Measurements from ENCODE around the gene HARS1.
A peak's percentile ranks its signal among the peaks of the same experiment; 100 is the strongest.
"Not testable (repeated sequence)": the region's sequence is repeated elsewhere in the genome, so short reads cannot be mapped to it uniquely, and the experiment has no call there.

Gene HARS1

DNA sequence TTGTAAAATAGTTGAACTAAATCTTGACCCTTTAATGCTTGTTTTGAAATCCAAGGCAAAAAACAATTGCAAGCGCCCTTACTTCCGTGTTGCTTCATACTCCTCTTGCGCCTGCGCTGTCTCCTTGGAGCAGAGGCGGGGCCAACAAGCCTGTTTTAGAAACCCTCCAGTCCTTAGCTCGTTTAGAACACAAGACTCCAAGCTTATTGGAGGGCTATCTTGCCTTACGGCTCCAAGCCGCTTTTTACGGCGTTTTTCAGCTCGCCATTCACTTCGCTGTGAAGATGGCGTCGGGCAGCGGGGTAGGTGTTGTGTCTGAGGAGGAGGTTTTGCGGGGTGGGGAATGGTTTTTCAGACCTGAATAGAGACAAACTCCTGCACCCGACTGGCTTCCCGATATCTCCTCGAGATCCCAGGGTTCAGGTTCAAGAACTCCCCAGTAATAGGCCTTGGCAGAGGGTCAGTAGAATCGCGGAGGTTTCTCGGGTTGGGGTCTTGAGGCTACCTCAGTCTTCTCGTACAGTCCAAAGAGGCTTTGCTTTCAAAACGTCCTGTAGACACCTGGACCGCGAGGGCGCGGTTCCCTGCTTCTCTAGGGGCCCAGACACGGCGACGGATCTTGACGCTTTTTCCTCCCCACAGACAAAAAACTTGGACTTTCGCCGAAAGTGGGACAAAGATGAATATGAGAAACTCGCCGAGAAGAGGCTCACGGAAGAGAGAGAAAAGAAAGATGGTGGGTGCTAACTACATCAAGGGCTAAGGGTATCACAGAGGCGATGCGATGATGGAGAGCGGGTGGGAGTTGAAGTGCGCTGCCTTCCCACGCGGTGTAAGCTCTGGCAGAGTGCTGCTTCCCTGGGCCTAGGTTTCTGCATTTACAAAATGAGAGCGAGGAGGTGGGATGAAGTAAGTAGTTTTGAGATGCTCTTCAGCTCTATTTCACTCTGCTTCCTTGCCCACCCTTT lies 9.3 kb upstream of the HARS1 start, which contains the start of gene ZMAT2:
Gene ZMAT2 (plus strand): TSS at position 271 of the 968 bp plus-strand sequence. CDS start 14 bp downstream, at position 285.
- DNase-seq, result peak; percentile 97 to 99
- TF ChIP-seq GATA1 (IDR thresholded peaks at IDR 0.05; ENCODE audit: low read depth, low read length) (no peak), POLR2A (IDR thresholded peaks at IDR 0.05; ENCODE audit: low read length) (peak; percentile 95)

DNA sequence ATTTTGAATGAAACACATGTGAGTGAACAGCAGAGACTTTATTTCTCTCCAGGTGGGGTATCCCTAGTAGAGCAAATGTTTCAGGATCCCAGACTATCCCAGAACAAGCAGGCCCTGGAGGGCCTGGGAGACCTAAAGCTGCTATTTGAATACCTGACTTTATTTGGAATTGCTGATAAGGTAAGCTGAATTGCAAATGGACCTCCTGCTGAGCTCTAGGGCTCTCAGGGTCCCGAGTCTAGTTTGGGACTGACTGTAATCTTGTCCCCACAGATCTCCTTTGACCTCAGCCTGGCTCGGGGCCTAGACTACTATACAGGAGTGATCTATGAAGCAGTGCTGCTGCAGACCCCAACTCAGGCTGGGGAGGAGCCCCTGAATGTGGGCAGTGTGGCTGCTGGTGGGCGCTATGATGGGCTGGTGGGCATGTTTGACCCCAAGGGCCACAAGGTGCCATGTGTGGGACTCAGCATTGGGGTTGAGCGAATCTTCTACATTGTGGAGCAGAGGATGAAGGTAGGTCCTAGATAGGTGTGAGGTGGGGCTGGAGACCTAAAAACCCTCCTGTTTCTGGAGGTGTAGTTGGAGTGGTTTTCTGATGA lies 5.8 kb upstream of the HARS1 start:
- TF ChIP-seq POLR2A (IDR thresholded peaks at IDR 0.05; ENCODE audit: low read length) (no peak), GATA1 (IDR thresholded peaks at IDR 0.05; ENCODE audit: low read depth, low read length) (no peak)
- no peak for DNase-seq

DNA sequence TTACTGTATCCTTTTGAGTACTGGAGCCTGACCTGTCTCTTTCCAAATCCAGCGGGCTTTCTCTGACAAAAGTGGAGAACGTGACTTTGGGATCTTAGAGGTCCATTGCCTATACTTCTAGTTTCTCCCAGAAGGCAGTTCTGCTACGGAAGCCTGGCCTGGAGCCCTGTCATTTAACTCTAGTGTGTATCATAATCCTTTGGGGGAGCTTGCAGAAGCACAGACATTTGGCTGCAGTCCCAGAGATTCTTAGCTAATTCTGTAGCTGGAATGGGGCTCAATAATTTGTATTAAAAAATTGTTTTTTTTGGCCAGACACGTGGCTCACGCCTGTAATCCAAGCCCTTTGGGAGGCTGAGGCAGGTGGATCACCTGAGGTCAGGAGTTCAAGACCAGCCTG lies 3.1 kb upstream of the HARS1 start:
- DNase-seq, result no peak

DNA sequence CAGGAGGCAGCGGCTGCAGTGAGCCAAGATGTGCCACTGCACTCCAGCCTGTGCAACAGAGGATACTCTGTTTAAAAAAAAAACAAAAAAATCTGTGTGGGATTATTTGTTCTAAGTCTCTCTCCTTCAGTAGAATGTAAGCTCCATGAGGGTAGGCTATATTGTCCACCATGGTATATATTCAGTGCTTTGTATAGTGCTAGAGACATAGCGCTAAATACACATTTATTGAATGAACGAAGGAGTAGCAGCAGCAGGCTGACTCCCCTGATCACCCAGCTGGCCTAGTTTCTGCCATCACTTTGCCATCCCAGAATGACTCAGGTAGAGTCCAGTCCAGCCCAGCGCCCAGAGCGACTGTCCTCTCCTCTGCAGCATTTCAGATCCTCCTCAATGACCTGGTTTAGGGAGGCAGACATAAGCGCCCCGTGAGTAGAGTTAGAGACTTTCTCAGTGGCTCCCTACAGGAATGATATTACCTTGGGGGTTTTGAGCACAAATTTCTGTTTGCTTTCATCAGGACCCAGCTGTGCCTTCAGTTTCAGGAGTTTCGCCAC lies 716 bp downstream of the HARS1 start:
- DNase-seq, result peak in 1 of 2 experiments; percentile 52
- TF ChIP-seq POLR2A (IDR thresholded peaks at IDR 0.05; ENCODE audit: low read length) (no peak), GATA1 (IDR thresholded peaks at IDR 0.05; ENCODE audit: low read depth, low read length) (no peak)

More for the DNA sequence above, 3.1 kb upstream of the HARS1 start:
- TF ChIP-seq GATA1 (IDR thresholded peaks at IDR 0.05; ENCODE audit: low read depth, low read length), result no peak
- TF ChIP-seq POLR2A (IDR thresholded peaks at IDR 0.05; ENCODE audit: low read length), result no peak

DNA sequence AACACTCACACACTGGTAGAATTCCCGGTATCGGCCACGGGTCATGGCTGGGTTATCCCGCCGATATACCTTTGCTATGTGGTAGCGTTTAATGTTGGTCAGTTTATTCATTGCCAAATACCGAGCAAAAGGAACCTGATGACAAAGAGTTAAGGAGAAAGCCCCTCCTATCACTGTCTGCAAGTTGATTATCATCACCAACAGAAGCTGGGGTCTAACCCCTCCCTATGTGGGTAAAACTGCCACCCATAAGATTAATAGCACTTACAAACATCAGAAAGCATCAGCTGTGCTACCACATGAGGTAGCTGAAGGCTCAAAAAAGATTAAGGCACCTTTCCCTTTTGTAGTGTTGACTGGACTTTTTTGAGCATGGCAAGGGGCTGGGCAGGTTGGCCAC lies 12.2 kb downstream of the HARS1 start:
- peak; percentile 81 to 97 for DNase-seq
- TF ChIP-seq GATA1 (IDR thresholded peaks at IDR 0.05; ENCODE audit: low read depth, low read length) (no peak), POLR2A (IDR thresholded peaks at IDR 0.05; ENCODE audit: low read length) (peak; percentile 33)

DNA sequence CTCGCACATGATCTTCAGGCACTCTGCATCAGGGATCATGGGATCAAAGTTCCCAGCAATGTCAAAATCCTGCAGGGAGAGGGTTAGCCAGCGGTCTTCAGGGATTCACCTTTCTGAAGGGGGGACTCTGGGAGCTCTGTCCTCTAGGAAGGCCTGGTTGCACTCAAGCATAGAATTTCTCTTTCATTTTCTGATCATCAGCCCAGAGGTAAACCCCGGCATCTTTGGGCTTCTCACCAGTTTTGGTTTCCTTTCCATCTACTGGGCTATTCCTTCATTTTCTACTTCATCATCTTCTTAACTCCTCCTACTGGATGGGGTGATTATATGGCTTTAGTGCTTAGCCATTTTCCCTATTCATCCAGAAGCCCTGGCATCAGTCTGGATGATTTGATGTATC lies 13.2 kb downstream of the HARS1 start:
- TF ChIP-seq GATA1 (IDR thresholded peaks at IDR 0.05; ENCODE audit: low read depth, low read length) (no peak), POLR2A (IDR thresholded peaks at IDR 0.05; ENCODE audit: low read length) (no peak)
- DNase-seq, result no peak

DNA sequence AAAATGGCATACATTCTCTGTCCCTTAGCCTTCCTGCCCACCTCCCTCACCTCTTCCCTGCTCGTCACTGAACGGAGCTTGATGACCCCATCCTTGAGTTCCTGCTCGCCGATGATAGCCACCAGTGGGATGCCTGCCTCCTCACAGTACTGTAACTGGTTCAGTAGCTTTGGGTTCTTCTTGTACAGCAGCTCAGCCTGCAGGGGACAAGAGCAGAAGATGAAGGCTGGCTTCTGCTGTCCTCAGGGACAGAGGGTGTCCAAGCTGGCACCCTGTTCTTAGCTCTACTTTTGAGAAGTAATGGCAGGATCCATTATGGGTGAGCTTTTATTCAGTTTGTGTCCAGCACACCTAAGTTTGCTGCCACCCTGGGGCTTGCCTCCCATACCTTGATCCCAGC lies 16.5 kb downstream of the HARS1 start:
- no peak for DNase-seq
- no peak for TF ChIP-seq GATA1 (IDR thresholded peaks at IDR 0.05; ENCODE audit: low read depth, low read length)
- no peak for TF ChIP-seq POLR2A (IDR thresholded peaks at IDR 0.05; ENCODE audit: low read length)

DNA sequence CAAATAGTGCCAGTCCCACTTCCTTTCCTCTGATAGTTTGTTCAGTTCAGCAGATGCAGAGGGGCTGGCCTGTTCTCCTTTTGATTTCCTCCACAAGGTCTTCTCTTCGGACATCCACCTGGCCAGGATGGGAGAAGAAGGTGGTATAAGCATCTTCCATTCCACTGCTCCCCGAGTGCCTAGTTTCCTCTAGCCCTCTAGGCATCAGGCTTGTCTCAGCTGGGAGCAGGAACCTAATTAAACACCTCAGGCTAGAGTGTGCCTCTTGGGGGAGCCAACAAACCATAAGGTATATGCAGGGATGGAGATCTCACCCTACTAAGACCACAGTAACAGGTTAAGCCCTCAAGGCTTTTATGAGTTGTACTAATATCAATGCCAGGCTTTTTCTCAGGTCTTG lies 17.0 kb downstream of the HARS1 start:
- DNase-seq, result no peak
- TF ChIP-seq GATA1 (IDR thresholded peaks at IDR 0.05; ENCODE audit: low read depth, low read length) (no peak), POLR2A (IDR thresholded peaks at IDR 0.05; ENCODE audit: low read length) (no peak)

DNA sequence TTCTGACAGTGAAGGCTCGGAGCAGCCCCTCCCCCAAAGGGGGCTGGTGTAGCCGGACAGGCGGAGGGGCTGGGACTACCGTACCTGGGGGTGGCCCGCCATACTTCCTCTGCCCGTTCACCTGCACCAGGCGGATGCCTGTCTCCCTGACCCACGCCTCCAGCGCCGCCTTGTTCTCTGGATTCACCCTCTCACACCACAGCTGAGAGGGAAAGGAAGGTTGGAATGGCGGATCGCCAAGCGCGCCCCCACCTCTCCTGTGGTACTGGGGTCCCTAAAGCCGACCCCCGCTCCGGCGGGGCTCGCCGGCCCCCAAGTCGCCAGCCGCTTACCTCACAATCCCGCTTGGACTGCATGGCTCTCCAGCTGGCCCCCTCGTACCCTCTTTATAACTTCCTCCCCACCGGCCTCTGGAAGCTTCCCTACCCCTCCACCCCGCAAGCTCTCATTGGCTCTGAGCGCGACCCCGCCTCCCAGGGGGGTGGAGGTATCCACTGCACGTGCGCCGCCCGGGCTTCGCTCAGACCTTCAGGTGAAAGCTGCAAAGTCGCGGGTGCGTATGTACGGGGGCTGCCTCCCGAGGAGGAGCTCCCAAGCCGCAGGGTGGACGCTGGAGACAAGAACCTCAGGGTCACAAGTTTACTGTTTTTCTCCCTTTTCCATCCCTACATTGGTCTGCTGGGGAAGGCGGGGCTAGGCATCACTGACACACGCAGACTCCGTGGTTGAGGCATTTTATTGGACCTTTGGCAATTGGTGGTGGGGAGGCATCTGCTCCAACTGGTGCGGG lies 17.8 kb downstream of the HARS1 start, which contains the start of gene DND1:
Gene DND1 (minus strand): TSS at position 390 of the 790 bp plus-strand sequence. CDS start 34 bp downstream, at position 356.
- TF ChIP-seq GATA1 (IDR thresholded peaks at IDR 0.05; ENCODE audit: low read depth, low read length) (no peak), POLR2A (IDR thresholded peaks at IDR 0.05; ENCODE audit: low read length) (no peak)
- DNase-seq, result no peak

DNA sequence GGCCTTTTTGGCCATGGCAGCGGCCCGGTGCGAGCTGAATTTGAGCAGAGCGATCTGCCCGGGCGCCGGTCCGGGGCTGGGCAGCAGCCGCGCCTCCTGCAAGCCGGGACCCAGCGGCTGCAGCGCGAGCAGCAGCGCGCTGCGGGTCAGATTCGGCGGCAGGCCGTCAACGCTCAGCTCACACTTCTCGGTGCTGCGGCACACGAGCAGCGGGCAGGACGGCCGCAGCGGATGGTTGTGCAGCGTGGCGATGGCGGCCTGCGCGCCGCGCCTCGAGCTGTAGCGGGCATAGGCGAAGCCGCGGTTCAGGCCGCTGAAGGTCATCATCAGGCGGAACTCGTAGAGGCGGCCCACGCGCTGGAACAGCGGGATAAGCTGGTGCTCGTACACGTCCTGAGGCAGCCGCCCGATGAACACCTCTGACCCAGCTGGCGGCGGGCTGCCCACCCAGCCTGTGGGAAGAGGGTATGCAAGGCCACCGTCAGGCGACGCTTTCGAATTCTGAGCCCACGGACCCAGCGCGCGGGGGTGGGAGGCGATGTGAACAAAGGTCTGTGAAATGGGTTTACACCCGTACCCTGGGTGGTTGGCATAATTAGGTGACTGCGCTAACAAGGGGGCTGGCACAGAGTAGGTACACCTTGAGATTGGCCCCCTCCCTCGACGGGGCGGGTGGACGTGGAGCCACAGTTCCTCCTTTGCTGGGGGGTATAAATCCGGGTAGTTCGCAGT lies 18.5 kb downstream of the HARS1 start:
- TF ChIP-seq GATA1 (IDR thresholded peaks at IDR 0.05; ENCODE audit: low read depth, low read length) (no peak), POLR2A (IDR thresholded peaks at IDR 0.05; ENCODE audit: low read length) (no peak)
- DNase-seq, result no peak

DNA sequence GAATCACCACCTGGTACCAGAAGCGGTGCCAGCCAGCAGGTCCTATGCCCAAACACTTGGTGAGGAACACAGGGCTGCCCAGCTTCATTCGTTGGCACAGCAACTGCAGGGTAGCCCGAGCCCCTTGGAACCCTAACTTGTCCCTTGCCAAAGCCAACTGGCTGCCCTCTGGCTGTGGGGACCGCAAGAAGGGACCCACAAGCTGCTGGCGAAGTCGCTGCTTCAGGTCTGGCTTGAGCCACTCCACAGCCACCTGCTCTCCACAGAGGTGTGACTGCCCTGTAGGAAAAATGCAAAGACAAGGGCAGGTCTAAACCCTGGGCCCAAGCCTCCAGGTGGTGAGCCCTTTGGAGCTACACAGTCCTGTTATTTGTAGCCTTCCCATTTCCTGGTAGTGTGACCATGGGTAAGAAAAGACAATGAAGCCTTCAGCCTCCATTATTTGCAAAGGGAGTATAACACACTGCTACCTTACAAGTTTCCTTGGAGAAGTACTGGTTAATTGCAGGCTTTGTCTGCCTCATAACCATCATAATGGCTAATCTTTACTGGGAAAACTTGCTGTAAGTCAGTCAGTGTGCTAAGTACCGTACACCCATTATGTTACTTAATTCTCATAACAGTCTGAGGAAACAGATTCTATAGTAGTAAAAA lies 19.6 kb downstream of the HARS1 start:
- TF ChIP-seq GATA1 (IDR thresholded peaks at IDR 0.05; ENCODE audit: low read depth, low read length) (no peak), POLR2A (IDR thresholded peaks at IDR 0.05; ENCODE audit: low read length) (no peak)
- DNase-seq, result no peak

DNA sequence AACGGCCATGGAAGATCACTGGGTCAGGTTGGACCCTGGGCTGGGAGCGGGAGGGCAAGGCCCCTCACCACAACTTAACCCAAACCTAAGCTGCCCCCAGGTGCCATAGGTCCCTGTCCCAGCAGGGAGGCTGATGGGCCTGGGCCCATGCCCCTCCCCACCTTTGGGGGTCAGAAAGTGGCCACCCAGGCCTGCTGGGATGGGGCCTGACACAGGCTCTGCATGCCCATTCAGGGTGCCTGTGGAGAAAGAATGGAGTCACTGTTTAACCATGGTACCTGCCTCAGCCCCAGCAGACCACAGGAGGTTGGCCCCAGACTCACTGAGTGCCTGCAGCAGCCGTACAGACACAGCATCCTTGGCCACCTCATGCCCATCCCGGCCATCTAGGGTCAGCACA lies 20.1 kb downstream of the HARS1 start:
- not testable (repeated sequence) for DNase-seq
